Activated naive CD8-positive, alpha-beta T cell treated with anti-CD3 and anti-CD28 coated beads for 36 hours (primary cell): ENCODE data around the gene REM2. TPM values are rescaled to one million over a fixed set of nuclear protein-coding genes. Genes with fewer than 3 reads are reported as not detected.

Experiments
- total RNA-seq, 2 experiments: library from RNA; stranded (reverse); gene quantifications; one replicate each; pipeline ENCODE4 v1.2.3, GENCODE V29; 2021

REM2 gene
- total RNA-seq, 2 experiments from 2014 or later: 0.14 to 0.19 TPM

Other genes starting within 250 kb of the REM2 start
- not detected for gene OR6J1, start 238.9 kb upstream of the REM2 start, total RNA-seq
- 100 to 1,000 TPM; 133 to 140 TPM for gene OXA1L, start 116.5 kb upstream of the REM2 start, total RNA-seq
- gene SLC7A7, start 67.8 kb upstream of the REM2 start, total RNA-seq: 1 to 10 TPM in 1 of 2 experiments, under 1 TPM in 1; 0.56 to 1.0 TPM
- gene MRPL52, start 53.3 kb upstream of the REM2 start, total RNA-seq: 100 to 1,000 TPM; 154 to 170 TPM
- 1 to 10 TPM; 1.1 to 1.8 TPM for gene MMP14, start 46.6 kb upstream of the REM2 start, total RNA-seq
- 10 to 100 TPM; 17.6 to 18.7 TPM for gene LRP10, start 11.5 kb upstream of the REM2 start, total RNA-seq
- gene RBM23, start 35.9 kb downstream of the REM2 start, total RNA-seq: 10 to 100 TPM; 66.2 to 67.2 TPM
- gene PRMT5, start 46.2 kb downstream of the REM2 start, total RNA-seq: 100 to 1,000 TPM; 169 to 190 TPM
- gene HAUS4, start 73.9 kb downstream of the REM2 start, total RNA-seq: 10 to 100 TPM; 51.9 to 53.6 TPM
- 1 to 10 TPM in 1 of 2 experiments, under 1 TPM in 1; 0.90 to 1.0 TPM for gene AJUBA, start 99.3 kb downstream of the REM2 start, total RNA-seq
- 10 to 100 TPM; 10.5 to 11.1 TPM for gene C14orf93, start 126.9 kb downstream of the REM2 start, total RNA-seq
- 100 to 1,000 TPM; 162 to 164 TPM for gene PSMB5, start 151.7 kb downstream of the REM2 start, total RNA-seq
- not detected for gene PSMB11, start 159.0 kb downstream of the REM2 start, total RNA-seq
- gene CDH24, start 174.3 kb downstream of the REM2 start, total RNA-seq: under 1 TPM; 0.49 to 0.52 TPM
- gene ACIN1, start 211.9 kb downstream of the REM2 start, total RNA-seq: 100 to 1,000 TPM; 160 to 174 TPM
- gene C14orf119, start 212.3 kb downstream of the REM2 start, total RNA-seq: 10 to 100 TPM; 52.0 to 57.0 TPM
- not detected for gene CIROP, start 221.8 kb downstream of the REM2 start, total RNA-seq
- gene CEBPE, start 236.0 kb downstream of the REM2 start, total RNA-seq: under 1 TPM; 0.45 to 0.68 TPM